SK-N-SH treated with all-trans-retinoic acid at 6 μM for 48 hours (cell line): ENCODE measurements around the gene SP5.

Experiments
- ATAC-seq: fragments of 200-7000 bp; cut with Tn5 transposase; 3 replicates; pipeline ENCODE4 v1.9.1; 2020; ENCODE audit warnings: mild to moderate bottlenecking, moderate library complexity
- ARNTL ChIP-seq: fragments of 450-650 bp; formaldehyde crosslinking; IDR thresholded peaks from 2 replicates; pipeline ENCODE4 v1.5.0; 2020; ENCODE audit warnings: low read depth, mild to moderate bottlenecking, moderate library complexity, borderline replicate concordance
- BACH2 ChIP-seq: fragments of 250-450 bp; sonication (Bioruptor Pico); IDR thresholded peaks from 2 replicates; pipeline ENCODE4 v1.9.0; 2021; ENCODE audit warnings: mild to moderate bottlenecking, borderline replicate concordance
- CSDC2 ChIP-seq: fragments of 250-450 bp; sonication (Bioruptor Pico); IDR thresholded peaks from 2 replicates; pipeline ENCODE4 v1.5.0; 2020; ENCODE audit warnings: mild to moderate bottlenecking, moderate library complexity
- ESRRG ChIP-seq: fragments of 250-450 bp; sonication (Bioruptor Pico); IDR thresholded peaks from 2 replicates; pipeline ENCODE4 v1.6.1; 2021; ENCODE audit warnings: mild to moderate bottlenecking
- GLIS3 ChIP-seq: fragments of 250-450 bp; sonication (Bioruptor Pico); IDR thresholded peaks from 2 replicates; pipeline ENCODE4 v1.5.0; 2020; ENCODE audit warnings: mild to moderate bottlenecking, moderate library complexity
- ISL1 ChIP-seq: fragments of 250-450 bp; sonication (Bioruptor Pico); IDR thresholded peaks from 2 replicates; pipeline ENCODE4 v2.1.2; 2022; ENCODE audit warnings: mild to moderate bottlenecking, moderate library complexity
- OSR1 ChIP-seq: fragments of 250-450 bp; sonication (Bioruptor Pico); IDR thresholded peaks from 2 replicates; pipeline ENCODE4 v1.8.0; 2022; ENCODE audit warnings: moderate library complexity, mild to moderate bottlenecking, inconsistent platforms
- PPARA ChIP-seq: fragments of 250-450 bp; sonication (Bioruptor Pico); IDR thresholded peaks from 2 replicates; pipeline ENCODE4 v1.5.0; 2020; ENCODE audit warnings: mild to moderate bottlenecking, borderline replicate concordance
- RARB ChIP-seq: fragments of 250-450 bp; sonication (Bioruptor Pico); IDR thresholded peaks from 2 replicates; pipeline ENCODE4 v1.8.0; 2021; ENCODE audit warnings: mild to moderate bottlenecking, moderate library complexity
- SNAI2 ChIP-seq: fragments of 250-450 bp; sonication (Bioruptor Pico); IDR thresholded peaks from 2 replicates; pipeline ENCODE4 v1.5.0; 2020; ENCODE audit warnings: mild to moderate bottlenecking, moderate library complexity
- TCF4 ChIP-seq: fragments of 250-450 bp; sonication (Bioruptor Pico); IDR thresholded peaks from 2 replicates; pipeline ENCODE4 v1.8.0; 2021; ENCODE audit warnings: mild to moderate bottlenecking, moderate library complexity, borderline replicate concordance
- TOX ChIP-seq: fragments of 250-450 bp; sonication (Bioruptor Pico); IDR thresholded peaks from 2 replicates; pipeline ENCODE4 v1.8.0; 2021; ENCODE audit warnings: mild to moderate bottlenecking, moderate library complexity, borderline replicate concordance
- ZC3H10 ChIP-seq: fragments of 250-450 bp; sonication (Bioruptor Pico); IDR thresholded peaks from 2 replicates; pipeline ENCODE4 v1.5.1; 2021; ENCODE audit warnings: mild to moderate bottlenecking, moderate library complexity
- ZFP3 ChIP-seq: fragments of 250-450 bp; sonication (Bioruptor Pico); IDR thresholded peaks from 2 replicates; pipeline ENCODE4 v1.5.0; 2020; ENCODE audit warnings: mild to moderate bottlenecking, moderate library complexity
- ZNF565 ChIP-seq: fragments of 450-650 bp; formaldehyde crosslinking; conservative IDR thresholded peaks from 2 replicates; pipeline ENCODE4 v1.5.0; 2020; ENCODE audit warnings: low read depth, mild to moderate bottlenecking, moderate library complexity
- ZNF70 ChIP-seq: fragments of 450-650 bp; formaldehyde crosslinking; IDR thresholded peaks from 2 replicates; pipeline ENCODE4 v1.5.0; 2020; ENCODE audit warnings: mild to moderate bottlenecking, moderate library complexity
- ZNF8 ChIP-seq: fragments of 450-650 bp; formaldehyde crosslinking; IDR thresholded peaks from 2 replicates; pipeline ENCODE4 v1.5.0; 2020; ENCODE audit warnings: mild to moderate bottlenecking, moderate library complexity
- TF ChIP-seq, protein P1 (sequence below): fragments of 250-450 bp; sonication (Bioruptor Pico); IDR thresholded peaks from 2 replicates; pipeline ENCODE4 v1.5.0; 2020; ENCODE audit warnings: mild to moderate bottlenecking, moderate library complexity
- TF ChIP-seq, protein P2 (sequence below): fragments of 250-450 bp; sonication (Bioruptor Pico); IDR thresholded peaks from 2 replicates; pipeline ENCODE4 v1.5.1; 2020; ENCODE audit warnings: low read depth, mild to moderate bottlenecking, moderate library complexity
- TF ChIP-seq, protein P3 (sequence below): fragments of 250-450 bp; sonication (Bioruptor Pico); IDR thresholded peaks from 2 replicates; pipeline ENCODE4 v1.5.1; 2021; ENCODE audit warnings: mild to moderate bottlenecking, moderate library complexity
- TF ChIP-seq, protein P4 (sequence below): fragments of 250-450 bp; sonication (Bioruptor Pico); IDR thresholded peaks from 2 replicates; pipeline ENCODE4 v1.8.0; 2021; ENCODE audit warnings: low read depth, mild to moderate bottlenecking, moderate library complexity, borderline replicate concordance

SP5 gene

DNA sequence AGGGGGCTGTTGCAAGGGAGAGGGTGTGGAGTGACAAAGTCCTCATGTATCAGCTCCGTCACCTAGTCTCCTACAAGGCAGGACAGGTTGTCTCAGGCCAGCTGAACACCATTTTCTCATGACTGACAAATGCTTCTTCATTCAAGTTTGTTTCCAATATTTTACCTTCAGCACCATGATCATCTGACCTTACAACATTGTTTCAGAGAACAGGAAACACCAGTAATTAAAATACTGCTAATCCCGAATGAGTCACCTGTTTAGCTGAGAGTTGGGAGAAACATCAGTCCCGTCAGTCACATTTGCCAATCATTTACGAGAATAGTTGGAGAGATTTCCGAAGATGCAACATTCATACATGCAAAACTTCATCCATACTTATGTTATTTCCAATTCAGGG is 25.7 kb upstream of the SP5 start (continued):
- TF ChIP-seq ISL1 (CRISPR knock-in tag) (no peak), SNAI2 (CRISPR knock-in tag) (no peak), PPARA (CRISPR knock-in tag) (no peak), RARB (CRISPR knock-in tag) (no peak)
- TF ChIP-seq, protein P1, sequence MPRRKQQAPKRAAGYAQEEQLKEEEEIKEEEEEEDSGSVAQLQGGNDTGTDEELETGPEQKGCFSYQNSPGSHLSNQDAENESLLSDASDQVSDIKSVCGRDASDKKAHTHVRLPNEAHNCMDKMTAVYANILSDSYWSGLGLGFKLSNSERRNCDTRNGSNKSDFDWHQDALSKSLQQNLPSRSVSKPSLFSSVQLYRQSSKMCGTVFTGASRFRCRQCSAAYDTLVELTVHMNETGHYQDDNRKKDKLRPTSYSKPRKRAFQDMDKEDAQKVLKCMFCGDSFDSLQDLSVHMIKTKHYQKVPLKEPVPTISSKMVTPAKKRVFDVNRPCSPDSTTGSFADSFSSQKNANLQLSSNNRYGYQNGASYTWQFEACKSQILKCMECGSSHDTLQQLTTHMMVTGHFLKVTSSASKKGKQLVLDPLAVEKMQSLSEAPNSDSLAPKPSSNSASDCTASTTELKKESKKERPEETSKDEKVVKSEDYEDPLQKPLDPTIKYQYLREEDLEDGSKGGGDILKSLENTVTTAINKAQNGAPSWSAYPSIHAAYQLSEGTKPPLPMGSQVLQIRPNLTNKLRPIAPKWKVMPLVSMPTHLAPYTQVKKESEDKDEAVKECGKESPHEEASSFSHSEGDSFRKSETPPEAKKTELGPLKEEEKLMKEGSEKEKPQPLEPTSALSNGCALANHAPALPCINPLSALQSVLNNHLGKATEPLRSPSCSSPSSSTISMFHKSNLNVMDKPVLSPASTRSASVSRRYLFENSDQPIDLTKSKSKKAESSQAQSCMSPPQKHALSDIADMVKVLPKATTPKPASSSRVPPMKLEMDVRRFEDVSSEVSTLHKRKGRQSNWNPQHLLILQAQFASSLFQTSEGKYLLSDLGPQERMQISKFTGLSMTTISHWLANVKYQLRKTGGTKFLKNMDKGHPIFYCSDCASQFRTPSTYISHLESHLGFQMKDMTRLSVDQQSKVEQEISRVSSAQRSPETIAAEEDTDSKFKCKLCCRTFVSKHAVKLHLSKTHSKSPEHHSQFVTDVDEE (CRISPR knock-in tag): no peak

DNA sequence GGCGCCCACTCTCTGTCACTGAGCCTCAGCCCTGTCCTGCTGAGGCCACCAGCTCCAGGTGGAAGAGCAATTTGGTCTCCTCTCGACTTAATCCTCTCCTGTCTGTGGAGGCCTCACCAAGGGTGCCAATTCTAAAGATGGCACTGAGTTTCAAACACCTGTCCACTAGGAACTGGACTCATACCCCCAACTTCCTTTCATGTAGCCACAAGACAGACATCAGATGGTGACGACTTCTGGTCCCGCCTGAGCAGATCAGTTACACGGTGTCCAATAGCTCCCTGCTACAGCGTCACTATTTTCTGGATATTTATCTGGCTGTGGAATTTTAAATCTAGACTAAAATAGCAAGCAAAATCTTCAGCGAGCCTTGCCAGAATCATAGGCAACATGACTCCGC is 24.5 kb upstream of the SP5 start:
- TF ChIP-seq CSDC2 (CRISPR knock-in tag) (no peak), BACH2 (CRISPR knock-in tag) (no peak), RARB (CRISPR knock-in tag) (no peak), PPARA (CRISPR knock-in tag) (no peak), ZNF8 (CRISPR knock-in tag) (no peak), SNAI2 (CRISPR knock-in tag) (no peak), TOX (no peak), ZNF565 (CRISPR knock-in tag) (no peak), ZC3H10 (CRISPR knock-in tag) (no peak), ARNTL (CRISPR knock-in tag) (no peak), ESRRG (CRISPR knock-in tag) (no peak), ZFP3 (CRISPR knock-in tag) (no peak), ISL1 (CRISPR knock-in tag) (no peak), ZNF70 (no peak), GLIS3 (CRISPR knock-in tag) (no peak)
- TF ChIP-seq, protein P1 (CRISPR knock-in tag): no peak
- TF ChIP-seq, protein P2, sequence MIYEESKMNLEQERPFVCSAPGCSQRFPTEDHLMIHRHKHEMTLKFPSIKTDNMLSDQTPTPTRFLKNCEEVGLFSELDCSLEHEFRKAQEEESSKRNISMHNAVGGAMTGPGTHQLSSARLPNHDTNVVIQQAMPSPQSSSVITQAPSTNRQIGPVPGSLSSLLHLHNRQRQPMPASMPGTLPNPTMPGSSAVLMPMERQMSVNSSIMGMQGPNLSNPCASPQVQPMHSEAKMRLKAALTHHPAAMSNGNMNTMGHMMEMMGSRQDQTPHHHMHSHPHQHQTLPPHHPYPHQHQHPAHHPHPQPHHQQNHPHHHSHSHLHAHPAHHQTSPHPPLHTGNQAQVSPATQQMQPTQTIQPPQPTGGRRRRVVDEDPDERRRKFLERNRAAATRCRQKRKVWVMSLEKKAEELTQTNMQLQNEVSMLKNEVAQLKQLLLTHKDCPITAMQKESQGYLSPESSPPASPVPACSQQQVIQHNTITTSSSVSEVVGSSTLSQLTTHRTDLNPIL (CRISPR knock-in tag): no peak
- TF ChIP-seq, protein P3, sequence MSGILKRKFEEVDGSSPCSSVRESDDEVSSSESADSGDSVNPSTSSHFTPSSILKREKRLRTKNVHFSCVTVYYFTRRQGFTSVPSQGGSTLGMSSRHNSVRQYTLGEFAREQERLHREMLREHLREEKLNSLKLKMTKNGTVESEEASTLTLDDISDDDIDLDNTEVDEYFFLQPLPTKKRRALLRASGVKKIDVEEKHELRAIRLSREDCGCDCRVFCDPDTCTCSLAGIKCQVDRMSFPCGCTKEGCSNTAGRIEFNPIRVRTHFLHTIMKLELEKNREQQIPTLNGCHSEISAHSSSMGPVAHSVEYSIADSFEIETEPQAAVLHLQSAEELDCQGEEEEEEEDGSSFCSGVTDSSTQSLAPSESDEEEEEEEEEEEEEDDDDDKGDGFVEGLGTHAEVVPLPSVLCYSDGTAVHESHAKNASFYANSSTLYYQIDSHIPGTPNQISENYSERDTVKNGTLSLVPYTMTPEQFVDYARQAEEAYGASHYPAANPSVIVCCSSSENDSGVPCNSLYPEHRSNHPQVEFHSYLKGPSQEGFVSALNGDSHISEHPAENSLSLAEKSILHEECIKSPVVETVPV (CRISPR knock-in tag): no peak
- ATAC-seq: no peak

DNA sequence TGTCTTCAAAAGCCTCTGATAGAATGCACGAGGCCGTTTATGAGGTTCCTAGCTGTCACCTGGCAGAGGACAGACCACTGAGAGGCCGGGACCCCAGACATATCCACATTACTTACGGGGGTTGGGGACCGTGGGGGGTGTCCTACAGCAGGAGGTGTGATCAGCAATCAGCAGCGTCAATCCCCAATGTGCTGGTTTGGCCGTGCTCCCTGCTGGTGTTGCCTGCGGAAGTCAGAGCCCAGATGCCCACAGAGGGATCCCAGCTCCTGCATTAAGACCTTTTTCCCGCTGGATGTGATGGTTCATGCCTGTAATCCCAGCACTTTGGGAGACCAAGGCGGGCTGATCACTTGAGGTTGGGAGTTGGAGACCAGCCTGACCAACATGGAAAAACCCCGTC is 20.8 kb upstream of the SP5 start:
- no peak for TF ChIP-seq TCF4 (CRISPR knock-in tag)
- no peak for TF ChIP-seq PPARA (CRISPR knock-in tag)
- TF ChIP-seq BACH2 (CRISPR knock-in tag): no peak
- TF ChIP-seq, protein P1 (CRISPR knock-in tag): no peak
- no peak for TF ChIP-seq ZC3H10 (CRISPR knock-in tag)
- TF ChIP-seq, protein P4, sequence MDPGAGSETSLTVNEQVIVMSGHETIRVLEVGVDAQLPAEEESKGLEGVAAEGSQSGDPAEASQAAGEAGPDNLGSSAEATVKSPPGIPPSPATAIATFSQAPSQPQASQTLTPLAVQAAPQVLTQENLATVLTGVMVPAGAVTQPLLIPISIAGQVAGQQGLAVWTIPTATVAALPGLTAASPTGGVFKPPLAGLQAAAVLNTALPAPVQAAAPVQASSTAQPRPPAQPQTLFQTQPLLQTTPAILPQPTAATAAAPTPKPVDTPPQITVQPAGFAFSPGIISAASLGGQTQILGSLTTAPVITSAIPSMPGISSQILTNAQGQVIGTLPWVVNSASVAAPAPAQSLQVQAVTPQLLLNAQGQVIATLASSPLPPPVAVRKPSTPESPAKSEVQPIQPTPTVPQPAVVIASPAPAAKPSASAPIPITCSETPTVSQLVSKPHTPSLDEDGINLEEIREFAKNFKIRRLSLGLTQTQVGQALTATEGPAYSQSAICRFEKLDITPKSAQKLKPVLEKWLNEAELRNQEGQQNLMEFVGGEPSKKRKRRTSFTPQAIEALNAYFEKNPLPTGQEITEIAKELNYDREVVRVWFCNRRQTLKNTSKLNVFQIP (CRISPR knock-in tag): no peak
- TF ChIP-seq, protein P3 (CRISPR knock-in tag): no peak
- no peak for TF ChIP-seq OSR1 (CRISPR knock-in tag)
- no peak for ATAC-seq
